ENCODE measurements around the gene RELN. TPM values are rescaled to one million over a fixed set of nuclear protein-coding genes. Genes with fewer than 3 reads are reported as not detected.

Gene RELN
- polyA plus RNA-seq, 1 donor (not counting 4 experiments of a cell fraction or from before 2014, with no cell fraction given) = not detected

DNA sequence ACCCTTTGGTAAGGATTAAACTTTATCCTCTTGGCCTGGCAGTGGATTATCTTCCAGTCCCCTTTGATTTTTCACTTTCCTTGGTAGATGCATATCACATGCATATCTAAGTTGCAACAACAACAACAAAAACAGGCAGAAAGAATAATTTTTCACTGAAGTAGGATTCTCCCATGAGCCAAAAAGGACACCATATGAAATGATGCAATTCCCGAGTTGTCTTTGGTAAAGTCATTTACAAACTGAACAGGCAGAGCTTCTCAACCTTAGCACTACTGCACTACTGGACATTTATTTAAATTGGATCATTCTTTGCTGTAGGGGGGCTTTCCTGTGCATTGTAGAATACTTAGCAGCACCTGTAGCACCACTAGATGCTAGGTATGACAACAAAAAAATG, 195.0 kb downstream of the RELN start:
- no peak for DNase-seq (ENCODE audit: low read depth, low spot score)
- Histone ChIP-seq H3K9me1 (ENCODE audit: control insufficient read depth, extremely low read depth, insufficient read depth, low read length) (no peaks in the 10 kb centered on the region), H3K27me3 (ENCODE audit: control insufficient read depth, extremely low read depth, insufficient read depth, low read length) (no peaks in the 10 kb centered on the region), H4K20me1 (ENCODE audit: control insufficient read depth, extremely low read depth, insufficient read depth, low read length) (no peaks in the 10 kb centered on the region), H2AFZ (ENCODE audit: control insufficient read depth, low read length) (no peak overlapping the region), H3K9ac (ENCODE audit: control insufficient read depth, extremely low read depth, insufficient read depth, low read length) (no peak overlapping the region), H3K4me3 (ENCODE audit: control insufficient read depth in 2 of 3, extremely low read depth in 1 of 3, insufficient read depth in 2 of 3, low read depth in 1 of 3, low read length in 3 of 3) (no peak overlapping the region), H3K27ac (ENCODE audit: control insufficient read depth, insufficient read depth, low read length) (no peak overlapping the region), H3K9me3 (ENCODE audit: control insufficient read depth, low read depth, low read length) (no peaks in the 10 kb centered on the region), H3K4me1 (ENCODE audit: control insufficient read depth, extremely low read depth, insufficient read depth, low read length) (no peaks in the 10 kb centered on the region), H3K36me3 (ENCODE audit: control insufficient read depth in 2 of 2, extremely low read depth in 1 of 2, insufficient read depth in 2 of 2, low read length in 2 of 2) (no peaks in the 10 kb centered on the region), H3K4me2 (ENCODE audit: control insufficient read depth, extremely low read depth, insufficient read depth, low read depth, low read length) (no peak overlapping the region), H3K79me2 (ENCODE audit: control insufficient read depth, insufficient read depth, low read length) (no peaks in the 10 kb centered on the region)
- TF ChIP-seq CTCF (optimal IDR thresholded peaks at IDR 0.05 in 1 of 3, IDR thresholded peaks at IDR 0.05 in 1 of 3, conservative IDR thresholded peaks at IDR 0.05 in 1 of 3; ENCODE audit: extremely low read depth in 1 of 3, insufficient read depth in 2 of 3, low read length in 3 of 3) (no peak), EZH2 (IDR thresholded peaks at IDR 0.05; ENCODE audit: low read length) (no peak)
- no peak for FAIRE-seq
- dilution Hi-C loops (cut with MboI; ENCODE audit: extremely low pct_ligation_motif_present, low sequenced_read_pairs) = no loop called here

DNA sequence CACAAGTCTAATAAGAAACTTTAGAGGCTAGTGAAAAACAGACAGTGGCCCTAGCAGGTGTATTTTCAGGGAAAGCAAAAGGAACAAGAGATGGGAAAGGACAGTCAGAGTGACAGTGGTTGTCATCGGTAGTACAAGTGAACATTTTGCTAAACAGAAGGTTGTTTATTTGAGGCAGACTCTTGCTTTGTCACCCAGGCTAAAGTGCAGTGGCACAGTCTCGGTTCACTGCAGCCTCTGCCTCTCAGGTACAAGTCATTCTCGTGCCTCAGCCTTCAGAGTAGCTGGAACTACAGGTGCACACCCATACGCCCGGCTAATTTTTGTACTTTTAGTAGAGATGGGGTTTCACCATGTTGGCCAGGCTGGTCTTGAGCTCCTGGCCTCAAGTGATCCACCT, 195.8 kb downstream of the RELN start:
- H4K20me1 ChIP-seq (ENCODE audit: control insufficient read depth, extremely low read depth, insufficient read depth, low read length) = no peaks in the 10 kb centered on the region
- no peak for TF ChIP-seq CTCF (optimal IDR thresholded peaks at IDR 0.05 in 1 of 3, IDR thresholded peaks at IDR 0.05 in 1 of 3, conservative IDR thresholded peaks at IDR 0.05 in 1 of 3; ENCODE audit: extremely low read depth in 1 of 3, insufficient read depth in 2 of 3, low read length in 3 of 3)
- no peak for TF ChIP-seq EZH2 (IDR thresholded peaks at IDR 0.05; ENCODE audit: low read length)
- H3K27ac ChIP-seq (ENCODE audit: control insufficient read depth, insufficient read depth, low read length) = no peak overlapping the region
- H3K9me1 ChIP-seq (ENCODE audit: control insufficient read depth, extremely low read depth, insufficient read depth, low read length) = no peaks in the 10 kb centered on the region
- FAIRE-seq = no peak
- no peaks in the 10 kb centered on the region for H3K79me2 ChIP-seq (ENCODE audit: control insufficient read depth, insufficient read depth, low read length)
- no peak overlapping the region for H3K4me3 ChIP-seq (ENCODE audit: control insufficient read depth in 2 of 3, extremely low read depth in 1 of 3, insufficient read depth in 2 of 3, low read depth in 1 of 3, low read length in 3 of 3)
- no peak for DNase-seq (ENCODE audit: low read depth, low spot score)
- H2AFZ ChIP-seq (ENCODE audit: control insufficient read depth, low read length) = no peak overlapping the region
- H3K4me1 ChIP-seq (ENCODE audit: control insufficient read depth, extremely low read depth, insufficient read depth, low read length) = no peaks in the 10 kb centered on the region
- dilution Hi-C loops (cut with MboI; ENCODE audit: extremely low pct_ligation_motif_present, low sequenced_read_pairs) = no loop called here
- no peaks in the 10 kb centered on the region for H3K27me3 ChIP-seq (ENCODE audit: control insufficient read depth, extremely low read depth, insufficient read depth, low read length)
- H3K4me2 ChIP-seq (ENCODE audit: control insufficient read depth, extremely low read depth, insufficient read depth, low read depth, low read length) = no peak overlapping the region
- H3K36me3 ChIP-seq (ENCODE audit: control insufficient read depth in 2 of 2, extremely low read depth in 1 of 2, insufficient read depth in 2 of 2, low read length in 2 of 2) = no peaks in the 10 kb centered on the region
- no peak overlapping the region for H3K9ac ChIP-seq (ENCODE audit: control insufficient read depth, extremely low read depth, insufficient read depth, low read length)
- H3K9me3 ChIP-seq (ENCODE audit: control insufficient read depth, low read depth, low read length) = no peaks in the 10 kb centered on the region

Measured in keratinocyte (primary cell).